ENCODE data around the gene MAPK12. TPM values are rescaled to one million over a fixed set of nuclear protein-coding genes. Genes with fewer than 3 reads are reported as not detected.

Gene MAPK12
- total RNA-seq, 2 donors from 2014 or later = 46.5 to 57.0 TPM

DNA sequence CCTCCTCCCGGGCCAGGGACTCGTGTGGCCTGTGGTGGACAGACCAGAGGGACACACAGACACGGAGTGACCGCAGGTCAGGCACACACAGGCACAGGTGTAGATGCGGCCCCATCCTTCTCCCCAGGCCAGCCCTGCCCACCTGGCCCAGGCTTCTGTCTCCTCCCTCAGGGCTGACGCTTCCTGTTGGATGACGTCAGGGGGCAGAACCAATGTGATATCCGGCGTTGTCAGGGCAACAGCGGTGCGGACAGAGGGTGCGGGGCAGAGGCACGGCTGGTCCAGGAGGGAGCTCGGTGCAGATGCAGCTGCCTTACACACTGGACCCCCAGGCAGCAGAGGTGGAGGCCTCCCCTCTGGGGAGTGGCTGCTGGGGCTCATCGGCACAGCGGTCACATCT, 13.7 kb downstream of the MAPK12 start:
- peaks cover 3% of the 10 kb centered on the region for H3K4me1 ChIP-seq (ENCODE audit: control insufficient read depth, insufficient read depth, low read length)
- H3K36me3 Mint-ChIP-seq (ENCODE audit: low read depth) = peaks cover 14% of the 10 kb centered on the region
- H3K27me3 Mint-ChIP-seq (ENCODE audit: insufficient read depth) = no peaks in the 10 kb centered on the region
- no peak overlapping the region for H3K9ac ChIP-seq (ENCODE audit: extremely low read depth, low read length, poor library complexity, severe bottlenecking)
- H3K4me3 Mint-ChIP-seq = no peak overlapping the region
- no peaks in the 10 kb centered on the region for H3K27me3 ChIP-seq (ENCODE audit: control insufficient read depth, insufficient read depth, low read length, poor library complexity, severe bottlenecking)
- no peak overlapping the region for H3K4me3 ChIP-seq (ENCODE audit: low read length)
- DNase-seq = peak; percentile 93
- H3K27ac Mint-ChIP-seq = peak overlapping the region; percentile 53
- peaks cover 11% of the 10 kb centered on the region for H3K4me1 Mint-ChIP-seq
- no peaks in the 10 kb centered on the region for H3K9me3 ChIP-seq (ENCODE audit: control insufficient read depth, low read length)
- peaks cover 25% of the 10 kb centered on the region for H3K36me3 ChIP-seq (ENCODE audit: control insufficient read depth, insufficient read depth, low read length)
- TF ChIP-seq, protein P1, sequence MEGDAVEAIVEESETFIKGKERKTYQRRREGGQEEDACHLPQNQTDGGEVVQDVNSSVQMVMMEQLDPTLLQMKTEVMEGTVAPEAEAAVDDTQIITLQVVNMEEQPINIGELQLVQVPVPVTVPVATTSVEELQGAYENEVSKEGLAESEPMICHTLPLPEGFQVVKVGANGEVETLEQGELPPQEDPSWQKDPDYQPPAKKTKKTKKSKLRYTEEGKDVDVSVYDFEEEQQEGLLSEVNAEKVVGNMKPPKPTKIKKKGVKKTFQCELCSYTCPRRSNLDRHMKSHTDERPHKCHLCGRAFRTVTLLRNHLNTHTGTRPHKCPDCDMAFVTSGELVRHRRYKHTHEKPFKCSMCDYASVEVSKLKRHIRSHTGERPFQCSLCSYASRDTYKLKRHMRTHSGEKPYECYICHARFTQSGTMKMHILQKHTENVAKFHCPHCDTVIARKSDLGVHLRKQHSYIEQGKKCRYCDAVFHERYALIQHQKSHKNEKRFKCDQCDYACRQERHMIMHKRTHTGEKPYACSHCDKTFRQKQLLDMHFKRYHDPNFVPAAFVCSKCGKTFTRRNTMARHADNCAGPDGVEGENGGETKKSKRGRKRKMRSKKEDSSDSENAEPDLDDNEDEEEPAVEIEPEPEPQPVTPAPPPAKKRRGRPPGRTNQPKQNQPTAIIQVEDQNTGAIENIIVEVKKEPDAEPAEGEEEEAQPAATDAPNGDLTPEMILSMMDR (conservative IDR thresholded peaks at IDR 0.05) = no peak
- no peaks in the 10 kb centered on the region for H3K9me3 Mint-ChIP-seq
- H3K27ac ChIP-seq (ENCODE audit: low read depth, low read length) = no peak overlapping the region
- 64 to 73% methylated on average over 14 to 16 of the region's 16 CpGs for WGBS, 2 experiments (ENCODE audit: insufficient coverage in 1 of 2, insufficient read length in 1 of 2)

DNA sequence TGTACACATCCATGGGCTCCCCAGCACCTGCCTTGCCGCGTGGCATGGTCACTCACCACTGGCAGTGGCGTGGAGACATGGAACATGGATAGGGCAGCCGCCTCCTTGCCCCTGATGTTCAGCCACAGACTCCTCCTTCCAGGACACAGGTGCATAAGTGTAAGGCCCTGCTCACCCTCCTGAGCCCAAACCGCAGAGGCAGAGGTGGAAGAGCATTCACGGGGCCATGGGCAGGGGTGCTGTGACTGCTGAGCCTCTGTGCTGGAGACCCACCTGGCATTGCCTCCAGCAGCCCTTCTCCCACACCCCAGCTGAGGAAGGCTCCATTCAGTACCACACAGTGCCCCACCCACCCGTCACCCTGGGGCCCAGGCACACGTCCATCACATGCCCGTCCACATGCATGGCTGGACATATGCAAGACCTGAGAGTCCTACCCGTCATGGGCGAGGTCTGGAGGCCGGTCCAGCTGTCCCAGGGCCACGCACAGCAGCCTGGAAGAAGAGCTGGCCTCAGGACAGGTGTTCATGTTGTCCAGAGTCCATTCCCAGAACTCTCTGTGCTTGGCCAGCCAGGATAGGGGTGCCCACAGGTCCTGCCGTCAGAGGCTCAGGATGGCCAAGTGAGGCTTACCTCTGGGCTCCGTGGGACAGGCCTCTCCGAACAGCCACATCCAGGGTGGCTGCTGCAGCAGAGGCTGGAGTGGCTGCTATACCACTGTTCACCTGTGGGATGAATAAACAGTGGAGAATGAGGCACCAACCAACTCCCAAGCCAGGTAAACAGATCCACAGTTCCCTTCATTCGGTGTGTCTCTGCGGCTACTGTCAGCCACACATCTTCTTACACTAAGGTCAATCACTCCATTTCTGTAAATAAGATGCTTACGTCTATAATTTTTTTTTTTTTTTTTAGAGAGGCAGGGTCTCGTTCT, 15.0 kb downstream of the MAPK12 start:
- TF ChIP-seq, protein P1 (conservative IDR thresholded peaks at IDR 0.05) = peak; percentile 53
- DNase-seq = no peak
- peaks cover 25% of the 10 kb centered on the region for H3K36me3 ChIP-seq (ENCODE audit: control insufficient read depth, insufficient read depth, low read length)
- no peaks in the 10 kb centered on the region for H3K9me3 Mint-ChIP-seq
- no peaks in the 10 kb centered on the region for H3K9me3 ChIP-seq (ENCODE audit: control insufficient read depth, low read length)
- no peak overlapping the region for H3K27ac ChIP-seq (ENCODE audit: low read depth, low read length)
- 88 to 90% methylated on average over 13 to 20 of the region's 20 CpGs for WGBS, 2 experiments (ENCODE audit: insufficient coverage in 1 of 2, insufficient read length in 1 of 2)
- no peak overlapping the region for H3K27ac Mint-ChIP-seq
- H3K4me1 Mint-ChIP-seq = peaks cover 18% of the 10 kb centered on the region
- H3K27me3 ChIP-seq (ENCODE audit: control insufficient read depth, insufficient read depth, low read length, poor library complexity, severe bottlenecking) = no peaks in the 10 kb centered on the region
- H3K4me3 ChIP-seq (ENCODE audit: low read length) = no peak overlapping the region
- H3K27me3 Mint-ChIP-seq (ENCODE audit: insufficient read depth) = no peaks in the 10 kb centered on the region
- H3K4me3 Mint-ChIP-seq = peak overlapping the region; percentile 90
- H3K9ac ChIP-seq (ENCODE audit: extremely low read depth, low read length, poor library complexity, severe bottlenecking) = no peak overlapping the region
- peaks cover 3% of the 10 kb centered on the region for H3K4me1 ChIP-seq (ENCODE audit: control insufficient read depth, insufficient read depth, low read length)
- H3K36me3 Mint-ChIP-seq (ENCODE audit: low read depth) = peaks cover 14% of the 10 kb centered on the region

DNA sequence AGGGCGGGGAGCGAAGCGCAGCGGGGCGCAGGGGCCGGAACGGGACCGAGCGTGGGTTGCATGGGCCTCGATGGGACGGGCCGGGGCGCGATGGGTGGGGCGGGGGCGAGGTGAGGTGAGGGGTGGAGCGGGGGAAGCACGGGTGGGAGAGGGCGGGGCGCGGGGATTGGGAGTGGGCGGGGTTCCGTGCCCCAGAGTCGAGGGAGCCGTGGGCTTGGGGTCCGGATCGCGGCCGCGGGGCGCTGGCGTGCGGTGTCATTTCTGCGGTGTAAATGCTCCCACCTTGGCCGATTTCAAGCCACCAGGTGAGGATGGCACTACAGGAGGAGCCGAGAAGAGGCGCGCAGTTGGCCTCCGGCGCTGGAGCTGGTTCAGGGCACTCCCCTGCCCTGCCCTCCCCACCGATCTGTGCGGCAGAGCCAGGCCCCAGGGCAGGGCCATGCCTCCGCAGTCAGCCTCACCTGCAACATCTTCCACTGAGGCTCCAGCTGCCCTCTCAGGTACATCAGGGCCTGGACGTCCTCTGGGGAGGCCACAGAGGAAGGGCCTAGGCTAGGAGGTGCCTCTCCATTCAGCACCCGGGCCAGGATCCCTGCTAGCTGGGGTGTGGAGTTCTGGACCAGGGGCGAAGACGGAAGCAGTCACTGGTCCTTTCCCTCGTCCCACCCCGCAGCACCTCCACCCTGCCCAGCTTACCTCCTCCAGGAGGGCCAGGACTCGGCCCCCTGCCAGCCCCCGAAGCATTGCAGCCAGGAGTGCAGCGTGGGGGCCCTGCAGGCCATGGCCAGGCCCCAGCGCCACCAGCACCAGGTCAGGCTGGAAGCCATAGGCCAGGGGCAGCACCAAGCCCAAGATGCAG, 16.0 kb downstream of the MAPK12 start:
- H3K4me1 Mint-ChIP-seq = peaks cover 20% of the 10 kb centered on the region
- Histone ChIP-seq H3K27ac (ENCODE audit: low read depth, low read length) (no peak overlapping the region), H3K9ac (ENCODE audit: extremely low read depth, low read length, poor library complexity, severe bottlenecking) (peak overlapping the region; percentile 88), H3K36me3 (ENCODE audit: control insufficient read depth, insufficient read depth, low read length) (peaks cover 25% of the 10 kb centered on the region), H3K9me3 (ENCODE audit: control insufficient read depth, low read length) (no peaks in the 10 kb centered on the region), H3K4me1 (ENCODE audit: control insufficient read depth, insufficient read depth, low read length) (peaks cover 3% of the 10 kb centered on the region), H3K27me3 (ENCODE audit: control insufficient read depth, insufficient read depth, low read length, poor library complexity, severe bottlenecking) (no peaks in the 10 kb centered on the region), H3K4me3 (ENCODE audit: low read length) (peak overlapping the region; percentile 91)
- 20 to 24% methylated on average over 22 to 48 of the region's 53 CpGs for WGBS, 2 experiments (ENCODE audit: insufficient coverage in 1 of 2, insufficient read length in 1 of 2)
- peak overlapping the region; percentile 97 for H3K27ac Mint-ChIP-seq
- DNase-seq = no peak
- H3K27me3 Mint-ChIP-seq (ENCODE audit: insufficient read depth) = no peaks in the 10 kb centered on the region
- no peaks in the 10 kb centered on the region for H3K9me3 Mint-ChIP-seq
- peaks cover 14% of the 10 kb centered on the region for H3K36me3 Mint-ChIP-seq (ENCODE audit: low read depth)
- peak overlapping the region; percentile 90 for H3K4me3 Mint-ChIP-seq
- TF ChIP-seq, protein P1 (conservative IDR thresholded peaks at IDR 0.05) = no peak
